Panc1 (cell line): ENCODE results near the gene SLC27A5. TPM values are rescaled to one million over a fixed set of nuclear protein-coding genes. Genes with fewer than 3 reads are reported as not detected.
A peak's percentile ranks its signal among the peaks of the same experiment; 100 is the strongest.
"Not testable (repeated sequence)": the region's sequence is repeated elsewhere in the genome, so short reads cannot be mapped to it uniquely, and the experiment has no call there.

ENCODE experiments used
- ATAC-seq: fragments of 200-7000 bp; cut with Tn5 transposase; 2 replicates; pipeline ENCODE4 v1.9.1; 2020; ENCODE audit warnings: mild to moderate bottlenecking, moderate library complexity
- BruUV-seq: library from RNA; stranded (reverse); fragments of 400-500 nt; replicated peaks from 2 replicates; lab custom pipeline; 2021; lab: Mats Ljungman, UMichigan
- CTCF ChIA-PET: fragments of 300-600 bp; sonication (Branson Sonifier 250); formaldehyde crosslinking; loops from one replicate; lab custom pipeline; 2022; ENCODE audit warnings: antibody characterized with exemption; lab: Charles Lee
- POLR2A ChIA-PET: fragments of 300-600 bp; sonication (Branson Sonifier 250); formaldehyde crosslinking; loops from one replicate; lab custom pipeline; 2022; ENCODE audit warnings: antibody characterized with exemption; lab: Charles Lee
- DNase-seq: peaks from one replicate; pipeline ENCODE4 v3.0.0-alpha.2; 2010; ENCODE audit warnings: low read depth, low spot score
- H3K27ac ChIP-seq: 2 replicates; pipeline ENCODE4 v1.5.1; 2011; ENCODE audit warnings: mild to moderate bottlenecking, low read length, inconsistent platforms
- H3K27me3 ChIP-seq: fragments of 200-500 bp; sonication (Bioruptor generic); 2 replicates; pipeline ENCODE4 v1.6.0; 2014; ENCODE audit warnings: low read length, inconsistent platforms; ENCODE audit not compliant: control insufficient read depth, insufficient read depth
- H3K36me3 ChIP-seq: fragments of 200-500 bp; sonication (Bioruptor generic); 2 replicates; pipeline ENCODE4 v1.5.1; 2014; ENCODE audit warnings: inconsistent platforms, mild to moderate bottlenecking, low read length, moderate library complexity; ENCODE audit not compliant: control insufficient read depth, insufficient read depth
- H3K4me1 ChIP-seq: 2 replicates; pipeline ENCODE4 v1.5.1; 2011; ENCODE audit warnings: inconsistent platforms, mild to moderate bottlenecking, low read length, moderate library complexity; ENCODE audit not compliant: control insufficient read depth, insufficient read depth
- H3K4me3 ChIP-seq, 2 experiments: 2 replicates each; pipeline ENCODE4 v1.5.1; 2011 to 2012; ENCODE audit warnings: low read depth in 2 of 2, low read length in 2 of 2, mild to moderate bottlenecking in 2 of 2, inconsistent platforms in 1 of 2, moderate library complexity in 1 of 2
- H3K9me3 ChIP-seq: fragments of 200-500 bp; sonication (Bioruptor generic); 2 replicates; pipeline ENCODE4 v1.5.1; 2014; ENCODE audit warnings: low read depth, mild to moderate bottlenecking, inconsistent platforms, low read length, moderate library complexity; ENCODE audit not compliant: control insufficient read depth, insufficient read depth
- CTCF ChIP-seq: fragments of 450-650 bp; IDR thresholded peaks from 2 replicates; pipeline ENCODE4 v1.5.1; 2017; ENCODE audit warnings: mild to moderate bottlenecking
- POLR2AphosphoS5 ChIP-seq: IDR thresholded peaks from 2 replicates; pipeline ENCODE4 v1.6.1; 2012; ENCODE audit warnings: mild to moderate bottlenecking, low read depth, low read length, moderate library complexity
- REST ChIP-seq, 2 experiments: IDR thresholded peaks; 2 replicates each; pipeline ENCODE4 v1.6.1; 2011 to 2012; ENCODE audit warnings: low read depth in 2 of 2, control low read depth in 1 of 2, low read length in 1 of 2, mild to moderate bottlenecking in 1 of 2, moderate library complexity in 1 of 2; ENCODE audit not compliant: insufficient read depth in 1 of 2
- SIN3A ChIP-seq: IDR thresholded peaks from 2 replicates; pipeline ENCODE4 v1.6.1; 2012; ENCODE audit warnings: low read depth, mild to moderate bottlenecking, low read length, moderate library complexity, borderline replicate concordance; ENCODE audit not compliant: insufficient read depth
- TCF7L2 ChIP-seq: IDR thresholded peaks from 2 replicates; pipeline ENCODE4 v1.6.1; 2011; ENCODE audit warnings: mild to moderate bottlenecking, low read depth, low read length, inconsistent platforms
- in situ Hi-C: cut with HindIII; loops from 2 replicates; pipeline ENCODE4 v1.10.0; 2016; ENCODE audit warnings: low sequenced_read_pairs, low pct_unique_long_range_greater_than_20kb
- intact Hi-C: fragments of 100-400 bp; cut with micrococcal nuclease; formaldehyde crosslinking; loops from one replicate; pipeline ENCODE4 v1.10.0; 2022; ENCODE audit not compliant: unreplicated experiment
- total RNA-seq: library from RNA; stranded (reverse); gene quantifications from one replicate; pipeline ENCODE4 v1.2.1, GENCODE V29; 2021; ENCODE audit not compliant: unreplicated experiment

The SLC27A5 gene
- total RNA-seq, 1 experiment from 2014 or later, result 10.7 TPM

GRCh38 chr19:58491393-58491792 lies 20.4 kb downstream of the SLC27A5 start:
- BruUV-seq, result TSS peak; percentile 59
- no peaks in the 10 kb centered on the region for H3K4me1 ChIP-seq
- ATAC-seq, result no peak

GRCh38 chr19:58484349-58484748 lies 27.4 kb downstream of the SLC27A5 start:
- BruUV-seq, H3K4me3 ChIP-seq, H3K4me1 ChIP-seq, H3K36me3 ChIP-seq, DNase-seq, intact Hi-C loops, H3K9me3 ChIP-seq, in situ Hi-C loops, ATAC-seq, H3K27me3 ChIP-seq, H3K27ac ChIP-seq: not testable (repeated sequence)
- CTCF ChIA-PET, result interaction anchor here (0.7 kb wide), 1 partner anchor 67 kb away, joined by 4 read pairs; no protein-coding TSS in a partner anchor
- POLR2A ChIA-PET, result interaction anchor here (0.6 to 0.7 kb wide), 3 partner anchors 11 to 24 kb away, joined by 3 to 7 read pairs (median 6); no protein-coding TSS in a partner anchor

More at GRCh38 chr19:58491393-58491792, 20.4 kb downstream of the SLC27A5 start:
- in situ Hi-C loops, result no loop called here
- CTCF ChIA-PET, result no interaction called here
- H3K36me3 ChIP-seq, result no peaks in the 10 kb centered on the region
- no peak overlapping the region for H3K27ac ChIP-seq
- no peaks in the 10 kb centered on the region for H3K9me3 ChIP-seq
- DNase-seq, result no peak
- intact Hi-C loops, result no loop called here
- TF ChIP-seq TCF7L2, result no peak
- no peak overlapping the region for H3K4me3 ChIP-seq
- no peaks in the 10 kb centered on the region for H3K27me3 ChIP-seq
- POLR2A ChIA-PET, result no interaction called here

GRCh38 chr19:58483776-58484175 lies 28.0 kb downstream of the SLC27A5 start:
- DNase-seq (no peak), ATAC-seq (no peak)
- CTCF ChIA-PET, result interaction anchor here (0.7 kb wide), 1 partner anchor 68 kb away, joined by 4 read pairs; no protein-coding TSS in a partner anchor
- in situ Hi-C loops (no loop called here), intact Hi-C loops (no loop called here)
- H3K27me3 ChIP-seq, result no peaks in the 10 kb centered on the region
- H3K4me3 ChIP-seq, result no peak overlapping the region
- no peaks in the 10 kb centered on the region for H3K4me1 ChIP-seq
- no peak overlapping the region for H3K27ac ChIP-seq
- no peaks in the 10 kb centered on the region for H3K36me3 ChIP-seq
- H3K9me3 ChIP-seq, result no peaks in the 10 kb centered on the region
- POLR2A ChIA-PET, result interaction anchor here (0.7 kb wide), 1 partner anchor 12 kb away, joined by 6 read pairs; no protein-coding TSS in a partner anchor
- BruUV-seq, result no TSS peak
- TF ChIP-seq CTCF (no peak), POLR2AphosphoS5 (no peak), SIN3A (no peak), TCF7L2 (no peak), REST (IDR thresholded peaks at IDR 0.05; ENCODE audit: insufficient read depth in 1 of 2, low read depth in 2 of 2, low read length in 1 of 2) (no peak)
